ENCODE results near the gene NUMA1.

Gene NUMA1

GRCh38 chr11:72061739-72062396 lies 18.5 kb downstream of the NUMA1 start:
- Histone ChIP-seq H3K4me1 (ENCODE audit: control insufficient read depth in 1 of 2, insufficient read depth in 2 of 2, low read length in 2 of 2) (peaks cover 0 to 6% of the 10 kb centered on the region in 2 donors), H3K27me3 (ENCODE audit: low read depth, low read length) (no peaks in the 10 kb centered on the region), H3K36me3 (ENCODE audit: control insufficient read depth in 1 of 2, insufficient read depth in 2 of 2, low read length in 2 of 2) (no peaks in the 10 kb centered on the region), H3K27ac (ENCODE audit: low read length) (no peak overlapping the region), H3K4me3 (ENCODE audit: low read depth in 1 of 2, low read length in 2 of 2) (no peak overlapping the region), H3K9me3 (ENCODE audit: control insufficient read depth in 1 of 2, low read length in 2 of 2) (no peaks in the 10 kb centered on the region)

- Histone ChIP-seq H3K36me3 (ENCODE audit: control insufficient read depth in 1 of 2, insufficient read depth in 2 of 2, low read length in 2 of 2) (no peaks in the 10 kb centered on the region), H3K9me3 (ENCODE audit: control insufficient read depth in 1 of 2, low read length in 2 of 2) (no peaks in the 10 kb centered on the region), H3K4me3 (ENCODE audit: low read depth in 1 of 2, low read length in 2 of 2) (no peak overlapping the region), H3K27me3 (ENCODE audit: low read depth, low read length) (no peaks in the 10 kb centered on the region), H3K27ac (ENCODE audit: low read length) (no peak overlapping the region), H3K4me1 (ENCODE audit: control insufficient read depth in 1 of 2, insufficient read depth in 2 of 2, low read length in 2 of 2) (no peaks in the 10 kb centered on the region)
Measured at GRCh38 chr11:72058416-72059034, 21.8 kb downstream of the NUMA1 start.

- no peaks in the 10 kb centered on the region for H3K27me3 ChIP-seq (ENCODE audit: low read depth, low read length)
- no peak overlapping the region for H3K27ac ChIP-seq (ENCODE audit: low read length)
- H3K36me3 ChIP-seq (ENCODE audit: control insufficient read depth in 1 of 2, insufficient read depth in 2 of 2, low read length in 2 of 2), result no peaks in the 10 kb centered on the region
- no peaks in the 10 kb centered on the region for H3K9me3 ChIP-seq (ENCODE audit: control insufficient read depth in 1 of 2, low read length in 2 of 2)
- peaks cover 3 to 8% of the 10 kb centered on the region in 2 donors for H3K4me1 ChIP-seq (ENCODE audit: control insufficient read depth in 1 of 2, insufficient read depth in 2 of 2, low read length in 2 of 2)
- H3K4me3 ChIP-seq (ENCODE audit: low read depth in 1 of 2, low read length in 2 of 2), result no peak overlapping the region
Measured at GRCh38 chr11:72048766-72049460, 31.4 kb downstream of the NUMA1 start.

GRCh38 chr11:72045849-72046248 lies 34.5 kb downstream of the NUMA1 start:
- peaks cover 10 to 23% of the 10 kb centered on the region in 2 donors for H3K4me1 ChIP-seq (ENCODE audit: control insufficient read depth in 1 of 2, insufficient read depth in 2 of 2, low read length in 2 of 2)
- H3K9me3 ChIP-seq (ENCODE audit: control insufficient read depth in 1 of 2, low read length in 2 of 2), result no peaks in the 10 kb centered on the region
- no peak overlapping the region for H3K27ac ChIP-seq (ENCODE audit: low read length)
- H3K36me3 ChIP-seq (ENCODE audit: control insufficient read depth in 1 of 2, insufficient read depth in 2 of 2, low read length in 2 of 2), result peaks cover 0 to 5% of the 10 kb centered on the region in 2 donors
- no peaks in the 10 kb centered on the region for H3K27me3 ChIP-seq (ENCODE audit: low read depth, low read length)
- no peak overlapping the region for H3K4me3 ChIP-seq (ENCODE audit: low read depth in 1 of 2, low read length in 2 of 2)

- Histone ChIP-seq H3K9me3 (ENCODE audit: control insufficient read depth in 1 of 2, low read length in 2 of 2) (no peaks in the 10 kb centered on the region), H3K4me1 (ENCODE audit: control insufficient read depth in 1 of 2, insufficient read depth in 2 of 2, low read length in 2 of 2) (peaks cover 36 to 49% of the 10 kb centered on the region in 2 donors), H3K27ac (ENCODE audit: low read length) (peak overlapping the region; percentile 96), H3K4me3 (ENCODE audit: low read depth in 1 of 2, low read length in 2 of 2) (peak overlapping the region; percentile 83 to 90), H3K36me3 (ENCODE audit: control insufficient read depth in 1 of 2, insufficient read depth in 2 of 2, low read length in 2 of 2) (peaks cover 0 to 19% of the 10 kb centered on the region in 2 donors), H3K27me3 (ENCODE audit: low read depth, low read length) (no peaks in the 10 kb centered on the region)
Measured at GRCh38 chr11:72042064-72042745, 38.1 kb downstream of the NUMA1 start.

GRCh38 chr11:72041364-72042063 lies 38.8 kb downstream of the NUMA1 start:
- peaks cover 0 to 19% of the 10 kb centered on the region in 2 donors for H3K36me3 ChIP-seq (ENCODE audit: control insufficient read depth in 1 of 2, insufficient read depth in 2 of 2, low read length in 2 of 2)
- H3K4me3 ChIP-seq (ENCODE audit: low read depth in 1 of 2, low read length in 2 of 2), result peak overlapping the region; percentile 83 to 90
- no peaks in the 10 kb centered on the region for H3K9me3 ChIP-seq (ENCODE audit: control insufficient read depth in 1 of 2, low read length in 2 of 2)
- H3K27me3 ChIP-seq (ENCODE audit: low read depth, low read length), result no peaks in the 10 kb centered on the region
- H3K27ac ChIP-seq (ENCODE audit: low read length), result peak overlapping the region; percentile 96
- peaks cover 36 to 56% of the 10 kb centered on the region in 2 donors for H3K4me1 ChIP-seq (ENCODE audit: control insufficient read depth in 1 of 2, insufficient read depth in 2 of 2, low read length in 2 of 2)

GRCh38 chr11:72040491-72041363 lies 39.6 kb downstream of the NUMA1 start:
- Histone ChIP-seq H3K27ac (ENCODE audit: low read length) (peak overlapping the region; percentile 96), H3K27me3 (ENCODE audit: low read depth, low read length) (no peaks in the 10 kb centered on the region), H3K9me3 (ENCODE audit: control insufficient read depth in 1 of 2, low read length in 2 of 2) (no peaks in the 10 kb centered on the region), H3K36me3 (ENCODE audit: control insufficient read depth in 1 of 2, insufficient read depth in 2 of 2, low read length in 2 of 2) (peaks cover 0 to 24% of the 10 kb centered on the region in 2 donors), H3K4me3 (ENCODE audit: low read depth in 1 of 2, low read length in 2 of 2) (peak overlapping the region; percentile 83 to 90), H3K4me1 (ENCODE audit: control insufficient read depth in 1 of 2, insufficient read depth in 2 of 2, low read length in 2 of 2) (peaks cover 38 to 64% of the 10 kb centered on the region in 2 donors)

- Histone ChIP-seq H3K9me3 (ENCODE audit: control insufficient read depth in 1 of 2, low read length in 2 of 2) (no peaks in the 10 kb centered on the region), H3K27me3 (ENCODE audit: low read depth, low read length) (no peaks in the 10 kb centered on the region), H3K36me3 (ENCODE audit: control insufficient read depth in 1 of 2, insufficient read depth in 2 of 2, low read length in 2 of 2) (peaks cover 0 to 32% of the 10 kb centered on the region in 2 donors), H3K4me1 (ENCODE audit: control insufficient read depth in 1 of 2, insufficient read depth in 2 of 2, low read length in 2 of 2) (peaks cover 38 to 68% of the 10 kb centered on the region in 2 donors), H3K27ac (ENCODE audit: low read length) (peak overlapping the region; percentile 96), H3K4me3 (ENCODE audit: low read depth in 1 of 2, low read length in 2 of 2) (peak overlapping the region; percentile 83 to 90)
Measured at GRCh38 chr11:72039856-72040401, 40.4 kb downstream of the NUMA1 start.

GRCh38 chr11:72039031-72039855 lies 41.1 kb downstream of the NUMA1 start:
- H3K36me3 ChIP-seq (ENCODE audit: control insufficient read depth in 1 of 2, insufficient read depth in 2 of 2, low read length in 2 of 2), result peaks cover 0 to 33% of the 10 kb centered on the region in 2 donors
- H3K4me3 ChIP-seq (ENCODE audit: low read depth in 1 of 2, low read length in 2 of 2), result peak overlapping the region; percentile 83 to 90
- H3K4me1 ChIP-seq (ENCODE audit: control insufficient read depth in 1 of 2, insufficient read depth in 2 of 2, low read length in 2 of 2), result peaks cover 38 to 65% of the 10 kb centered on the region in 2 donors
- no peaks in the 10 kb centered on the region for H3K9me3 ChIP-seq (ENCODE audit: control insufficient read depth in 1 of 2, low read length in 2 of 2)
- H3K27me3 ChIP-seq (ENCODE audit: low read depth, low read length), result no peaks in the 10 kb centered on the region
- peak overlapping the region; percentile 96 for H3K27ac ChIP-seq (ENCODE audit: low read length)

Measured in muscle layer of duodenum (tissue), 2 donors.